ENCODE data around the gene GPR156. TPM values are rescaled to one million over a fixed set of nuclear protein-coding genes. Genes with fewer than 3 reads are reported as not detected.

The GPR156 gene
- total and polyA plus RNA-seq, 2 of the 4 experiments (the other 2 are of a cell fraction) = 0.09 to 0.18 TPM

DNA sequence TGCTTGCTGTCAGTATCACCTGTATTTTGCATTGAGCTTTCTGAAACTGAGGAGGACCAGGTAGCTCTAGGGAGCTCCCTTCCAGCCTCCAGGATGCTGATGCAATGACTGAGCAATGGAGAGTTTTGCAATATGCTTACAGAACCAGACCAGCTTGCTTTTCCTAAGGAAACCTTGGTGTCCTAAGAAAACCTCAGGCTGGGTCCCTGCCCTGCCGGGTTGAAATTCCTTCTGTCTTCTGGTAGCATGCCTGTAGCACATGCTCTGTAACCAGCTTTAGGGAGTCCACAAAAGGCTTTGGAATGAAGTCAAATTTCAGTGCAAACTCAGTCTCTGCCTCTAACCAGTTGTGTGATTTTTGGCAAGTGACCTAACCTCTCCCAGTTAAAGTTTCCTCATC lies 125.0 kb downstream of the GPR156 start:
- H3K4ac ChIP-seq (ENCODE audit: low read depth, low read length) = peak overlapping the region; percentile 85
- no peaks in the 10 kb centered on the region for H3K79me1 ChIP-seq (ENCODE audit: low read depth in 1 of 2, low read length in 2 of 2)
- peak overlapping the region; percentile 98 for H4K91ac ChIP-seq (ENCODE audit: insufficient read depth, low read depth, low read length)
- peak overlapping the region; percentile 40 for H3K9ac ChIP-seq (ENCODE audit: low read depth, low read length)
- no peaks in the 10 kb centered on the region for H3K27me3 ChIP-seq (ENCODE audit: control insufficient read depth, insufficient read depth, low read length)
- H3K56ac ChIP-seq (ENCODE audit: extremely low read depth, insufficient read depth, low read length) = peak overlapping the region; percentile 87; the same call in 1 of the 2 replicates
- H3K27ac ChIP-seq (ENCODE audit: insufficient read depth, low read length) = peak overlapping the region; percentile 94; the same call in 1 of the 2 replicates
- ChIA-PET POLR2A (ENCODE audit: unreplicated experiment) (interaction anchor here (0.5 kb wide), 1 partner anchor 255 kb away, joined by 5 read pairs; no protein-coding TSS in a partner anchor), CTCF (interaction anchor here (0.6 to 1.1 kb wide), 2 partner anchors 14 to 408 kb away, joined by 3 read pairs; no protein-coding TSS in a partner anchor)
- ATAC-seq (ENCODE audit: low read depth) (peak; percentile 88), DNase-seq (peak; percentile 98)
- H2BK20ac ChIP-seq (ENCODE audit: low read depth, low read length) = peak overlapping the region; percentile 98
- H4K5ac ChIP-seq (ENCODE audit: low read depth, low read length) = peak overlapping the region; percentile 77; the same call in 1 of the 2 replicates
- BruUV-seq (replicated peaks) = no TSS peak
- H2BK15ac ChIP-seq (ENCODE audit: low read depth, low read length) = peak overlapping the region; percentile 91; the same call in 2 of the 3 replicates
- 0 out of 2 replicates have a peak overlapping the region, but pooled peaks have one; percentile 1 for H2AK5ac ChIP-seq (ENCODE audit: low read depth, low read length)
- peak overlapping the region; percentile 76 for H2BK5ac ChIP-seq (ENCODE audit: low read depth, low read length, poor library complexity, severe bottlenecking)
- 0% methylated on average over 1 of the region's 1 CpG; no CpG with 5 or more reads in 1 of the 2 experiments for WGBS, 2 experiments (ENCODE audit: extremely low coverage in 2 of 2, insufficient read length in 1 of 2)
- H3K14ac ChIP-seq (replicated peaks; ENCODE audit: low read depth, low read length) = peak overlapping the region; percentile 85
- H3K23ac ChIP-seq (ENCODE audit: low read depth, low read length) = peak overlapping the region; percentile 70; the same call in 1 of the 2 replicates
- H3K18ac ChIP-seq (ENCODE audit: low read depth, low read length) = peak overlapping the region; percentile 66
- peaks cover under 1% of the 10 kb centered on the region for H3K9me3 ChIP-seq (ENCODE audit: control insufficient read depth, insufficient read depth, low read length)
- peaks cover 5% of the 10 kb centered on the region for H3K9me1 ChIP-seq (ENCODE audit: insufficient read depth, low read length)
- H2AFZ ChIP-seq (replicated peaks; ENCODE audit: low read length, poor library complexity) = no peak overlapping the region
- peak overlapping the region; percentile 99 for H2BK120ac ChIP-seq (ENCODE audit: low read depth, low read length)
- no peaks in the 10 kb centered on the region for H3K36me3 ChIP-seq (ENCODE audit: control insufficient read depth, insufficient read depth, low read length)
- dilution Hi-C loops (cut with HindIII; ENCODE audit: low sequenced_read_pairs, unreplicated experiment) = no loop called here
- H2AK9ac ChIP-seq (replicated peaks; ENCODE audit: low read depth, low read length, poor library complexity) = no peak overlapping the region
- H3K4me1 ChIP-seq (ENCODE audit: control insufficient read depth, insufficient read depth, low read length) = peaks cover 27% of the 10 kb centered on the region
- no peaks in the 10 kb centered on the region for H4K20me1 ChIP-seq (ENCODE audit: insufficient read depth, low read length)
- peak overlapping the region; percentile 34; the same call in 1 of the 2 replicates for H3K4me2 ChIP-seq (ENCODE audit: low read depth, low read length)
- in situ Hi-C loops (cut with MboI; ENCODE audit: low sequenced_read_pairs) = no loop called here
- peak overlapping the region; percentile 41 to 94 for H4K8ac ChIP-seq (ENCODE audit: low read depth in 2 of 2, low read length in 2 of 2)
- H3K4me3 ChIP-seq (ENCODE audit: insufficient read depth, low read depth, low read length) = no peak overlapping the region
- intact Hi-C loops (cut with micrococcal nuclease) = no loop called here
- peak; percentile 94 for TF ChIP-seq MXI1 (IDR thresholded peaks at IDR 0.05; ENCODE audit: borderline replicate concordance, low read depth, low read length)
- TF ChIP-seq SMC3 (IDR thresholded peaks at IDR 0.05; ENCODE audit: low read depth, low read length) = no peak
- TF ChIP-seq CHD1 (IDR thresholded peaks at IDR 0.05; ENCODE audit: low read depth, low read length) = no peak
- TF ChIP-seq, protein P1, sequence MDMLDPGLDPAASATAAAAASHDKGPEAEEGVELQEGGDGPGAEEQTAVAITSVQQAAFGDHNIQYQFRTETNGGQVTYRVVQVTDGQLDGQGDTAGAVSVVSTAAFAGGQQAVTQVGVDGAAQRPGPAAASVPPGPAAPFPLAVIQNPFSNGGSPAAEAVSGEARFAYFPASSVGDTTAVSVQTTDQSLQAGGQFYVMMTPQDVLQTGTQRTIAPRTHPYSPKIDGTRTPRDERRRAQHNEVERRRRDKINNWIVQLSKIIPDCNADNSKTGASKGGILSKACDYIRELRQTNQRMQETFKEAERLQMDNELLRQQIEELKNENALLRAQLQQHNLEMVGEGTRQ (IDR thresholded peaks at IDR 0.05; ENCODE audit: low read depth, low read length) = no peak
- TF ChIP-seq, protein P2, sequence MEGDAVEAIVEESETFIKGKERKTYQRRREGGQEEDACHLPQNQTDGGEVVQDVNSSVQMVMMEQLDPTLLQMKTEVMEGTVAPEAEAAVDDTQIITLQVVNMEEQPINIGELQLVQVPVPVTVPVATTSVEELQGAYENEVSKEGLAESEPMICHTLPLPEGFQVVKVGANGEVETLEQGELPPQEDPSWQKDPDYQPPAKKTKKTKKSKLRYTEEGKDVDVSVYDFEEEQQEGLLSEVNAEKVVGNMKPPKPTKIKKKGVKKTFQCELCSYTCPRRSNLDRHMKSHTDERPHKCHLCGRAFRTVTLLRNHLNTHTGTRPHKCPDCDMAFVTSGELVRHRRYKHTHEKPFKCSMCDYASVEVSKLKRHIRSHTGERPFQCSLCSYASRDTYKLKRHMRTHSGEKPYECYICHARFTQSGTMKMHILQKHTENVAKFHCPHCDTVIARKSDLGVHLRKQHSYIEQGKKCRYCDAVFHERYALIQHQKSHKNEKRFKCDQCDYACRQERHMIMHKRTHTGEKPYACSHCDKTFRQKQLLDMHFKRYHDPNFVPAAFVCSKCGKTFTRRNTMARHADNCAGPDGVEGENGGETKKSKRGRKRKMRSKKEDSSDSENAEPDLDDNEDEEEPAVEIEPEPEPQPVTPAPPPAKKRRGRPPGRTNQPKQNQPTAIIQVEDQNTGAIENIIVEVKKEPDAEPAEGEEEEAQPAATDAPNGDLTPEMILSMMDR (conservative IDR thresholded peaks at IDR 0.05; ENCODE audit: low read depth, low read length) = no peak
- TF ChIP-seq POLR2A (IDR thresholded peaks at IDR 0.05; ENCODE audit: low read depth, low read length) = no peak
- TF ChIP-seq RCOR1 (IDR thresholded peaks at IDR 0.05; ENCODE audit: insufficient replicate concordance, low read length) = peak; percentile 77
- TF ChIP-seq CEBPB (IDR thresholded peaks at IDR 0.05; ENCODE audit: low read depth, low read length) = peak; percentile 99
- TF ChIP-seq RFX5 (IDR thresholded peaks at IDR 0.05; ENCODE audit: low read depth, low read length) = no peak
- no peak for TF ChIP-seq RAD21 (IDR thresholded peaks at IDR 0.05; ENCODE audit: low read length)
- TF ChIP-seq, protein P3, sequence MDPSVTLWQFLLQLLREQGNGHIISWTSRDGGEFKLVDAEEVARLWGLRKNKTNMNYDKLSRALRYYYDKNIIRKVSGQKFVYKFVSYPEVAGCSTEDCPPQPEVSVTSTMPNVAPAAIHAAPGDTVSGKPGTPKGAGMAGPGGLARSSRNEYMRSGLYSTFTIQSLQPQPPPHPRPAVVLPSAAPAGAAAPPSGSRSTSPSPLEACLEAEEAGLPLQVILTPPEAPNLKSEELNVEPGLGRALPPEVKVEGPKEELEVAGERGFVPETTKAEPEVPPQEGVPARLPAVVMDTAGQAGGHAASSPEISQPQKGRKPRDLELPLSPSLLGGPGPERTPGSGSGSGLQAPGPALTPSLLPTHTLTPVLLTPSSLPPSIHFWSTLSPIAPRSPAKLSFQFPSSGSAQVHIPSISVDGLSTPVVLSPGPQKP (IDR thresholded peaks at IDR 0.05; ENCODE audit: borderline replicate concordance, low read depth, low read length) = no peak
- peak; percentile 48; the same call in 1 of the 2 replicates for TF ChIP-seq BHLHE40 (IDR thresholded peaks at IDR 0.05; ENCODE audit: low read depth, low read length)
- TF ChIP-seq MAFK (IDR thresholded peaks at IDR 0.05; ENCODE audit: low read depth, low read length) = 0 out of 2 replicates have a peak, but pooled peaks have one; percentile 8
- TF ChIP-seq NFE2L2 (IDR thresholded peaks at IDR 0.05; ENCODE audit: low read depth, low read length) = no peak
- TF ChIP-seq MAZ (IDR thresholded peaks at IDR 0.05; ENCODE audit: borderline replicate concordance, low read depth, low read length) = no peak
